Right renal pelvis (tissue), 4 donors: ENCODE data around the gene ZBTB17. TPM values are rescaled to one million over a fixed set of nuclear protein-coding genes. Genes with fewer than 3 reads are reported as not detected.

ENCODE experiments used
- DNase-seq, 4 donors: peaks; one replicate each; pipeline ENCODE4 v3.0.0-alpha.2; 2013; ENCODE audit warnings: low read depth in 4 of 4, low spot score in 3 of 4, missing footprints in 1 of 4
- polyA plus RNA-seq, 4 donors: library from polyadenylated mRNA; unstranded; fragments of 120-200 nt; gene quantifications; one replicate each; pipeline ENCODE4 v1.2.1, GENCODE V29; 2013; ENCODE audit not compliant: insufficient read length in 4 of 4

The ZBTB17 gene
- polyA plus RNA-seq, 4 donors = 27.7 to 32.2 (median 28.7) TPM

- no peak for DNase-seq
Observed at GRCh38 chr1:15962671-15963362, 13.1 kb downstream of the ZBTB17 start.

GRCh38 chr1:15962176-15962575 lies 13.7 kb downstream of the ZBTB17 start:
- no peak for DNase-seq

DNA sequence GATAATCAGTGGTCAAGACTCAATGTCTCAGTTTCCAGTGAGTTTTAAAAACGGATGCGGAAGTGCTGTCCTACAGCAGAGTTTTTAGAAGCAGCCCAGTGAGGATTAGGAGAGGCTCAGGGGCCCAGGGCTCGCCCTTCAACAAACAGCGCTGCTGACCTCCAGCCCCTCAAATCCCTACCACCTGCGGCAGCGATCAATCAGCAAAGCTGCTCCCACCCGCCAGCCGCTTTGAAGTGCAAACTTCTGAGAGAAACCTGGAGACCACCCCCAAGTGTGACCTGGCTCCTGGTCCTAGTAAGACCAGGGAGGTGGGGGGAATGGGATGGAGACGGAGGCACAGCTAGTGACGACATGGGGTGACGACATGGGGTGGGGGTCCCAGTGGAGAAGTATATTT lies 14.4 kb downstream of the ZBTB17 start:
- DNase-seq = no peak

DNA sequence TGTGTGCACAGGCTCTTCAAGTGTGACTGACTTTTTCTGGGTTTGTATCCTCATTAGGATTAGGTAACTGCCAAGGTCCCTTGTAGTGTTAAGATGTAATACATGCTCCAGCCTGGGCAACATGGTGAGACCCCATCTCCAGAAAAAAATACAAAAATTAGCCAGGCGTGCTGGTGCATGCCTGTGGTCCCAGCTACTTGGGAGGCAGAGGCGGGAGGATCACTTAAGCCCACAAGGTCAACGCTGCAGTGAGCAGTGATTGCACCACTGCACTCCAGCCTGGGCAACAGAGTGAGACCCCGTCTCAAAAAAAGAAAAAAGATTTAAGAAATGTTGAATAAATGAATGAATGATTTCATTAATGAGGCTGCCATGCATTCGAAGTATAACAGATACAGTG lies 15.1 kb downstream of the ZBTB17 start:
- DNase-seq = no peak

DNA sequence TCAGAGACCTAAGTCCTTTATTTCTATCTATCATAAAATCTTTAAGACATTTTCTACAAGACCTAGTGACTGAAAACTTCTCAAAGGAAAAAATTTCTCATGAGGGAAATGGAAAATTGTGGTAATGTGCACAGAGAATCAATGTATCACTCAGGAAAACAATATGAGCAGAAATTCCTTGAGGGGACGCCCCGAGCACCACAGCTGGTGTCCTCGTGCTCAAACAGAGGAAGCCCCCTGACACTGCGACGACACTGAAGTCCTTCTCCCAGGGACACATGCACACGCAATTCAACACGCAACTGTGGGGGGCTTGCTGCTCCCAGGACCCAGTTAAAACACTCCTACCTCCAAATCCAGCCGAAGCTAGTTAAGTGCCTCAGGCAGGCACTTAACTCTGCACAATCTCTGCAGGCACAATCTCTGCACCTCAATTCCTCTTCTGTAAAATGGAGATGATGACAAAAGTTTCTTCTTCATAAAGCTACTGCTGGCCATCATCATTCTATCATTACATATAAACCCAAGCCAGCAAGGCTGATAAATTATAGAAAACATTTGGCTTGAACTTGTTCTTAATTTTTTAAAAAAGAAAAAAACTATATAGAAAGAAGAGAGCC lies 16.0 kb downstream of the ZBTB17 start:
- DNase-seq = no peak

DNA sequence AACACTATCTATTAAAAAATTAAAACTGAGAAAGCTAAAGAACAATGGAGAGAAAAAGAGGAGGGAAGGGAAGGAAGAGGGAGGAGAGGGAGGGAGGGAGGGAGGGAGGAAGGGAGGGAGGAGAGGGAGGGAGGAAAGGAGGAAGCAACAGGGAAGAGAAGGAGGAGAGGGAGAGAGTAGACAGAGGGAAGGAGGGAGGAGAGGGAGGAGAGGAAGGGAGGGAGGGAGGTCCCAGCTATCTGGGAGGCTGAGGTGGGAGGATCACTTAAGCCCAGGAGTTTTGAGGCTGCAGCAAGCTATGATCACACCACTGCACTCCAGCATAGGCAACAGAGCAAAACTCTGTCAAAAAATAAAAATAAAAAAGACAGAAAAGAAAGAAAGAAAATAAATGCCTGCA lies 16.5 kb downstream of the ZBTB17 start:
- no peak for DNase-seq

DNA sequence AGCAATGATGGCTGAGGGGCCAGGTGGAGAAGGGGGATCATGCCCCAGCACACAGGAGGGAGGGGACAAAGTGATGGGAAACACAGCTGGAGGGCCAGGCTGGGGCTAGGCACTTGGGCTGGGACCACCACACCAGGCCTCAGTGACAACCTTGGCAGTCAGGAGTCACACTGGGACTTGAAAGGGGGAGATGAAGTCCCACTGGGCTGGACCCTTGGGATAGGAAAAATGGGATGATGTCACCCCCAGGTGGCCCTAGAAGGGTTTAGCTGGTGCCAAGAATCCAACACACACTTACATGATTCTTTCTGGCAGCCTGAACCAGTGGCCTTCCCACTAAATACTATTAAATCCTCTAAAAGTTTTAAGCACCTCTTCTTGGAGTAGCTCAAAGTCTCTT lies 17.1 kb downstream of the ZBTB17 start:
- no peak for DNase-seq

DNA sequence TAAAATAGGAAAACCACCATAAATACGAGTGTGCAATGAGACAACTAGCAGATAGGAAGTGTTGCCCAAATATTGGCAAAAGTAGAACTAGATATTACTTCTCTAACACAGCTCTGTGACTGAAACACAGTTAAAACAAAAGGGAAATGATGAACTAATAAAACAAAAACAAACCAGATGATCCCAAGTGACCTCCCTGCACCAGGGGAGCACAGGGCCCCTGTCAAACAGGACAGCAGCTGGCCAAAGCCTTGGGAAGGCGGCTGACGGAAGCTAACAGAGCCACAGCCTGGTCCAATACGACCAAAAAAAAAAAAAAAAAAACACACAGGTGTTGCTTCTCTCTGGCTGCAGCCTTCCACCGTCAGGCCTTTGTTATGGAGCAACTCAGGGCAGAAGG lies 17.8 kb downstream of the ZBTB17 start:
- DNase-seq = no peak

DNA sequence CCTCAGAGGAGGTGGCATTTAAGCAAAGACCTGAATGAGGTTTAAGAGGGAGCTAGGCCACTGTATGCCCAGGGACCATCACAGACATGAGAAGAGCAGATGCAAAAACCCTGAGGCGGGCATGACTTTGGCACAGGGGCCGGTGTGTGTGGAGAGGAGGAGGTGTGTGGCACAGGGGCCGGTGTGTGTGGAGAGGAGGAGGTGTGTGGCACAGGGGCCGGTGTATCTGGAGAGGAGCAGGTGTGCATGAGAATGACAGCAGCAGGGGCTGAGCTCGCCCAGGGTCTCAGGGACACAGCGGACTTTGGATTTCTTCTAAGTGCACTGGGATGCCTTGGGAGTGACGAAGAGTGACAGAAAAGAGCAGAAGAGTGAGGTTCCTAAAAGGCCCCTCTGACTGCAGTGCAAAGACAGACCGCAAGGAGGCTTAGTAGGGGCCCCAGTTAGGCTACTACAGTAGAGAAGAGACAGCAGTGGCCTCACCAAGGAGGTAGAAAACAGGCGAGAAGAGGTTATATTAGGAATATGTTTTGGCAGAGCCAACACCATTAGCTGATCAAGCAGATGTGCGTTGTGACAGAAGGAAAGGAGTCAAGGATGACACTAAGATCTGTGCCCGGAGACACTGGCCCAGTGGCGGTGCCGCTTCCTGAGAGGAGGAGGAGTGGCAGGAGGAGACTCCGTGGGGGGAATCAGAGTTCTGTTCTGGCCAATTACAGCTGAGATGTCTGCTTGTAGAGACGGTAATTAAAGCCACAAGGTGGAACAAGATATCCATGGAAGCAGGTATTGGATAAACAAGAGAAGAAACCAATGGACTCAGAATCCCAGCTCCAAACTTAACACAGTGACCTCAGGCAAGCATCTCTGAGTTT lies 18.4 kb downstream of the ZBTB17 start:
- no peak for DNase-seq

DNA sequence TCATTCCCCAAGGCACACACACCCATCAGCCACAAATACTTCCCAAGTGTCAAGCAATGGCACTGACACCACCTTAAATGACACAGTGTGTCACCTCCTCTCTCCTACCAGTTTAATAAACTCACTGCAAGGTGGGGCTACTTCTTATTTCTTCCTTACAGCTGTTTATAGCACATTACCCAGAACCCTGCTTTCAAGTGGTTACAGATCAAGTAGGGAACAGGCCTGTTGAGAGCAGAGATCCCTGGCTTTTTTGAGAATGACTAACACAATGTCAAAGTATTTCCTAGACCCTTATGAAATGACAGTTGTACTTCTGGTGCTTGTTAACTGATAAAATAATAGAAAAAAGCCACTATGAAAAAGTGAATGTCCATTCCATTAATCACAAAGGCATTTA lies 19.8 kb downstream of the ZBTB17 start:
- no peak for DNase-seq

GRCh38 chr1:15955552-15955951 lies 20.3 kb downstream of the ZBTB17 start:
- no peak for DNase-seq

DNA sequence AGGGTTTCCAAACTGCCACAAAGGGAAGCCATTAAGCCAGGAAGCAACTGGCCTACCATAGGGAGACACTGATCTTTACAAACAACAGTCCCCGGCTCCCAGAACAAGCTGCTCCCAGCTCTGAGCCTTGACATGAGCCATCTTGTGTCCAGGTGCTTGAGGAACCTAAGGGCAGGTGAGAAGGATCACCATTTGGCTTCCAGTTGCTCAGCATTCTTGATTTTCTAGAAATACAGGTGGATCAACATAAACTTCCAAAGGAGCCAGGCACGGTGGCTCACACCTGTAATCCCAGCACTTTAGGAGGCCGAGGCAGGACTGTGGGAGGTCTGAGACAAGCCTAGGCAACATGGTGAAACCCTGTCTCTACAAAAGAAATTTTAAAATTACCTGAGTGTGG lies 21.6 kb downstream of the ZBTB17 start:
- DNase-seq = no peak

- no peak for DNase-seq
Observed at GRCh38 chr1:15953791-15954241, 22.1 kb downstream of the ZBTB17 start.

DNA sequence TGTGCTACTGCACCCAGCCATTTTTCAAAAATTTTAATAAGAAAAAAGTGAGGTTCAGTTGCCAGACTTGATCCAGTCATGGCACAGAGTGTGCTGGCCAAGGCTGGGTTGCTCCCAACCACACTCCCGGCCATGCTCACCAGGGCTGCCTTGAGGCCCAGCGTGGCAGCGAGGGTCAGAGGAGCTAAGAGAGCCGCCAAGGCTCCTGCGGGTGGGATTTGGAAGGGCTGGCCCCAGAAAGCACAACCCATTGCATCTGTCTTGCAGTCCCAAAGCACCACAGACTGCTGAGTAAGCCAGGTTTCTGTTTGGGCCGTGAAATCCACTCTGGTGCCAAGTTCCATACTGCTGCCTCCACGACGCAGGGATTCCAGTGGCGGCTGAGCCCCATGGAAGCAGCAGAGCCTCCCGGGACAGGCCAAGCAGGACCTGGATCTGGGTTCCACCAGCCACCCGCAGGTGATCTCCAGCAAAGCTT lies 22.6 kb downstream of the ZBTB17 start:
- no peak for DNase-seq

GRCh38 chr1:15952317-15953258 lies 23.3 kb downstream of the ZBTB17 start:
- no peak for DNase-seq

- no peak for DNase-seq
Observed at GRCh38 chr1:15951341-15952153, 24.4 kb downstream of the ZBTB17 start.

DNA sequence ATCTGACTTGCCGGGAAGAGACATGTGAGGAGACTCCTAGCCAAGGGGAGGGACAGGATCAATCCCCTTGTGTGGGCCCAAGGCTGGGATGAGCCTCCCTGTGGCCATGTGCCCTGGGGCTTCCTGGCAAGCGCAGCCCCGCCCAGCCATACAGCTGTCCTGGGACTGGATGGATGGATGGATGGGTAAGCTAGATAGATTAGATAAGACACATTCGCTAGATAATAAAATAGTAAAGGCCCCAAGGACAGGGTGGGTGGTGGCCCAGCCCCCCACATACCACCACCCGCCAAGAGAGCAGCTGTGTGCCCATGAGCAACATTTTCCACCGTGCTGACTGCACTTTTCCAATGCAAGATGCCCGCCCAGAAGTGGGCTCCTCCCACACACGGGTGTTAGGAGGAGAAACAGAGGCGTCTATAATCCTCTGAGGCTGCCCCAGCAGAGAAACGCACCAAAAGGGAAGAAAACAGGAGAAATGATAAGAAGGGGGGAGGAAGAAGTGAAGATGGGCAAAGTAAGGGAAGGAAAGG lies 25.1 kb downstream of the ZBTB17 start:
- DNase-seq = no peak

DNA sequence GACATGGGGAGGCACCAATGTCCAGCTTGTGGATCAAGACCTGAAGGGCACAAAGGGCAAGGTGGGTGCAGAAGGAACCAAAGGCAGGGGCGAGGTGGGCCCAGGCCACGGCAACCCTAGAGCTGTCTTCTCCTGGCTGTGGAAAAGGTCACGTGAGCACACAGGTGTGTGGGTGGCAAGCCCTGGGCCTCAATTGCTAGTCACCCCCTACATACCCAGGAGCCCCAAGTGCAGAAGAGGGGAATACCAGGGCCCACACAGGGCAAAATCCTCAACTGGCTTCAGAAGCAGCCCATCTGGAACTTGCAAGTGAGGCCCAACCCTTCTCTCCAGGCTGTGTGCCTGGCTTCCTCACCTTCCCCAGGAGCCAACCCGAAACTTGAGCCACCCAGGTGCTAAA lies 25.6 kb downstream of the ZBTB17 start:
- no peak for DNase-seq
